OCI-LY3 (cell line): ENCODE results near the gene TMEM41B.

ENCODE experiments used
- H2AFZ ChIP-seq: fragments of 200-600, 300-600 bp; shearing (Covaris generic); 2 replicates; pipeline ENCODE4 v1.6.0; 2014; ENCODE audit warnings: antibody characterized with exemption, low read depth, low read length
- H3K27ac ChIP-seq: fragments of 200-600, 300-600 bp; sonication (generic); 2 replicates; pipeline ENCODE4 v1.5.1; 2014; ENCODE audit warnings: mild to moderate bottlenecking, low read length, moderate library complexity, mixed read lengths
- H3K27me3 ChIP-seq: fragments of 200-600, 300-600 bp; sonication (generic); 2 replicates; pipeline ENCODE4 v1.6.1; 2014; ENCODE audit warnings: low read depth, low read length, mixed read lengths
- H3K36me3 ChIP-seq: fragments of 200-600, 300-600 bp; sonication (generic); replicated peaks from 2 replicates; pipeline ENCODE3; 2014; ENCODE audit warnings: low read depth, low read length, mixed read lengths
- H3K4me1 ChIP-seq: fragments of 300-600, 200-600 bp; sonication (generic); 2 replicates; pipeline ENCODE4 v1.6.1; 2014; ENCODE audit warnings: low read length, mixed read lengths
- H3K4me2 ChIP-seq: fragments of 200-600, 300-600 bp; sonication (generic); 2 replicates; pipeline ENCODE4 v1.6.1; 2014; ENCODE audit warnings: low read length, mixed read lengths
- H3K4me3 ChIP-seq: fragments of 300-600, 200-600 bp; sonication (generic); 2 replicates; pipeline ENCODE4 v1.5.1; 2014; ENCODE audit warnings: antibody characterized with exemption, mild to moderate bottlenecking, low read length, moderate library complexity
- H3K79me2 ChIP-seq: fragments of 300-600, 200-600 bp; shearing (Covaris generic); 2 replicates; pipeline ENCODE4 v1.6.1; 2014; ENCODE audit warnings: mild to moderate bottlenecking, low read length, mixed read lengths
- H3K9ac ChIP-seq: fragments of 300-600, 200-600 bp; shearing (Covaris generic); 2 replicates; pipeline ENCODE4 v1.6.0; 2014; ENCODE audit warnings: mild to moderate bottlenecking, low read length, moderate library complexity
- H3K9me3 ChIP-seq: fragments of 200-600, 300-600 bp; shearing (Covaris generic); 2 replicates; pipeline ENCODE4 v1.6.1; 2014; ENCODE audit warnings: low read length, mixed read lengths; ENCODE audit not compliant: insufficient read depth
- H4K20me1 ChIP-seq: fragments of 200-600, 300-600 bp; sonication (generic); 2 replicates; pipeline ENCODE4 v1.6.1; 2016; ENCODE audit warnings: low read length, mixed read lengths; ENCODE audit not compliant: insufficient read depth
- EZH2phosphoT487 ChIP-seq: fragments of 200-600 bp; shearing (Covaris generic); IDR thresholded peaks from 2 replicates; pipeline ENCODE4 v1.6.1; 2018; ENCODE audit warnings: antibody characterized with exemption, mixed run types, low read depth
- TF ChIP-seq, protein P1 (sequence below): fragments of 200-600, 300-600 bp; sonication (generic); IDR thresholded peaks from 2 replicates; pipeline ENCODE4 v1.5.1; 2014; ENCODE audit warnings: antibody characterized with exemption, low read length, low read depth

The TMEM41B gene

GRCh38 chr11:9304178-9304577 is 10.2 kb downstream of the TMEM41B start:
- 0 out of 2 replicates have a peak, but pooled peaks cover 3% of the 10 kb centered on the region for H3K9me3 ChIP-seq
- H3K27me3 ChIP-seq: no peaks in the 10 kb centered on the region
- no peak overlapping the region for H3K27ac ChIP-seq
- no peak overlapping the region for H3K4me2 ChIP-seq
- peaks cover 15% of the 10 kb centered on the region for H3K4me1 ChIP-seq
- H3K9ac ChIP-seq: no peak overlapping the region
- H2AFZ ChIP-seq: no peak overlapping the region
- H3K36me3 ChIP-seq: peaks cover 8% of the 10 kb centered on the region
- TF ChIP-seq, protein P1, sequence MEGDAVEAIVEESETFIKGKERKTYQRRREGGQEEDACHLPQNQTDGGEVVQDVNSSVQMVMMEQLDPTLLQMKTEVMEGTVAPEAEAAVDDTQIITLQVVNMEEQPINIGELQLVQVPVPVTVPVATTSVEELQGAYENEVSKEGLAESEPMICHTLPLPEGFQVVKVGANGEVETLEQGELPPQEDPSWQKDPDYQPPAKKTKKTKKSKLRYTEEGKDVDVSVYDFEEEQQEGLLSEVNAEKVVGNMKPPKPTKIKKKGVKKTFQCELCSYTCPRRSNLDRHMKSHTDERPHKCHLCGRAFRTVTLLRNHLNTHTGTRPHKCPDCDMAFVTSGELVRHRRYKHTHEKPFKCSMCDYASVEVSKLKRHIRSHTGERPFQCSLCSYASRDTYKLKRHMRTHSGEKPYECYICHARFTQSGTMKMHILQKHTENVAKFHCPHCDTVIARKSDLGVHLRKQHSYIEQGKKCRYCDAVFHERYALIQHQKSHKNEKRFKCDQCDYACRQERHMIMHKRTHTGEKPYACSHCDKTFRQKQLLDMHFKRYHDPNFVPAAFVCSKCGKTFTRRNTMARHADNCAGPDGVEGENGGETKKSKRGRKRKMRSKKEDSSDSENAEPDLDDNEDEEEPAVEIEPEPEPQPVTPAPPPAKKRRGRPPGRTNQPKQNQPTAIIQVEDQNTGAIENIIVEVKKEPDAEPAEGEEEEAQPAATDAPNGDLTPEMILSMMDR: no peak
- no peak for TF ChIP-seq EZH2phosphoT487
- H3K79me2 ChIP-seq: peaks cover 53% of the 10 kb centered on the region
- H3K4me3 ChIP-seq: no peak overlapping the region
- H4K20me1 ChIP-seq: peaks cover 7% of the 10 kb centered on the region

DNA sequence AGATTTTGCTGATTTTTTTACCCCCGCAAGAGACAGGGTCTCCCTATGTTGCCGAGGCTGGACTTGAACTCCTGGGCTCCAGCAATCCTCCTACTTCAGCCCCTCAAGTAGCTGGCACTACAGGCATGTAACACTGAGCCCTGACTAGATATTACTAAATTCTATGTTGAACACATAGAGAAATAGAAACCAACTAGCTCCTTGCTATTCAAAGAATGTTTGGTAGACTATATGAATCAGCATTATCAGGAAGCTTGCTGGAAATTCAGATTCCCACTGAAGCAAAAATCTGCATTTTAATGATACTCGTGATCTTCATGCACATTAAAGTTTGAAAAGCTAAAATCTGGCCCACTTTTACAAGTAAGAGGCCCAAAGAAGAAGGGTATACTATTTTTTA is 11.9 kb downstream of the TMEM41B start:
- H3K27ac ChIP-seq: peak overlapping the region; percentile 64
- H3K9ac ChIP-seq: no peak overlapping the region
- H3K4me2 ChIP-seq: peak overlapping the region; percentile 75
- no peak for TF ChIP-seq EZH2phosphoT487
- TF ChIP-seq, protein P1: no peak
- H3K4me3 ChIP-seq: peak overlapping the region; percentile 33
- peaks cover 15% of the 10 kb centered on the region for H3K4me1 ChIP-seq
- H2AFZ ChIP-seq: no peak overlapping the region
- 0 out of 2 replicates have a peak, but pooled peaks cover 3% of the 10 kb centered on the region for H3K9me3 ChIP-seq
- peaks cover 8% of the 10 kb centered on the region for H3K36me3 ChIP-seq
- H3K27me3 ChIP-seq: no peaks in the 10 kb centered on the region
- H3K79me2 ChIP-seq: peaks cover 39% of the 10 kb centered on the region
- H4K20me1 ChIP-seq: peaks cover 7% of the 10 kb centered on the region

GRCh38 chr11:9301720-9302119 is 12.7 kb downstream of the TMEM41B start:
- Histone ChIP-seq H3K4me2 (peak overlapping the region; percentile 75), H3K9ac (no peak overlapping the region), H3K4me1 (peaks cover 15% of the 10 kb centered on the region), H3K4me3 (peak overlapping the region; percentile 54), H3K79me2 (peaks cover 32% of the 10 kb centered on the region), H3K27ac (peak overlapping the region; percentile 64), H4K20me1 (peaks cover 4% of the 10 kb centered on the region), H3K9me3 (0 out of 2 replicates have a peak, but pooled peaks cover 3% of the 10 kb centered on the region), H3K27me3 (no peaks in the 10 kb centered on the region), H3K36me3 (peaks cover 8% of the 10 kb centered on the region), H2AFZ (no peak overlapping the region)
- TF ChIP-seq, protein P1: no peak
- TF ChIP-seq EZH2phosphoT487: no peak

GRCh38 chr11:9293646-9294045 is 20.7 kb downstream of the TMEM41B start:
- Histone ChIP-seq H3K9me3 (no peaks in the 10 kb centered on the region), H3K9ac (no peak overlapping the region), H3K4me2 (no peak overlapping the region), H3K27ac (no peak overlapping the region), H3K36me3 (no peaks in the 10 kb centered on the region), H4K20me1 (no peaks in the 10 kb centered on the region), H3K79me2 (no peaks in the 10 kb centered on the region), H3K27me3 (no peaks in the 10 kb centered on the region), H3K4me3 (no peak overlapping the region), H2AFZ (no peak overlapping the region), H3K4me1 (peaks cover 8% of the 10 kb centered on the region)
- no peak for TF ChIP-seq EZH2phosphoT487
- TF ChIP-seq, protein P1: no peak
